ENCODE measurements around the gene DHX35. TPM values are rescaled to one million over a fixed set of nuclear protein-coding genes. Genes with fewer than 3 reads are reported as not detected.

DHX35 gene
- total RNA-seq, 2 experiments from 2014 or later: 7.3 to 7.6 TPM

DNA sequence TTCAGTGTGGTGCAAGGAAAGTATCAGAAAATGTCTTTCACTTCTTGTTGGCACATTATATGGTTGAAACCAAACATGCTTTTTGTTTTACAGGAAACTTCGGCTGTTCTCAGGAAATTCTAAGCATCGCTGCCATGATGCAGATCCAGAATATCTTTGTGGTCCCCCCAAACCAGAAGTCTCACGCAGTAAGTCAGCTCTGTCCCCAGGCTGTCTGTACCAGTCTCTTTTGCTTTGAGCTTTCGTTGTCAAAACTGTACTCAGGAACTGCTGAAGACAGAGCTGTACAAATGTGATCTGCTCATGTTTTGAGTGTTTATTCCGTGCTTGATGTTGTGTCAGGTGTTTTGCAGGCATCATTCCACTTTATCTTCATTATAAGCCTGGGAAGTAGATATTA is 59.6 kb downstream of the DHX35 start:
- Histone ChIP-seq H3K27me3 (ENCODE audit: control insufficient read depth in 1 of 2, insufficient read depth in 2 of 2, low read length in 2 of 2) (no peaks in the 10 kb centered on the region), H3K4me3 (ENCODE audit: low read length) (no peak overlapping the region), H3K4me1 (ENCODE audit: insufficient read depth, low read length) (peaks cover 16% of the 10 kb centered on the region), H3K27ac (ENCODE audit: low read depth in 1 of 2, low read length in 2 of 2) (no peak overlapping the region), H3K9me3 (ENCODE audit: control insufficient read depth in 1 of 2, insufficient read depth in 1 of 2, low read length in 2 of 2) (no peaks in the 10 kb centered on the region), H3K36me3 (ENCODE audit: insufficient read depth, low read length) (peaks cover 41% of the 10 kb centered on the region)
- intact Hi-C loops (cut with DNase I, micrococcal nuclease): no loop called here
- POLR2A ChIA-PET: no interaction called here
- H3K4me3 Mint-ChIP-seq: no peak overlapping the region
- CTCF ChIA-PET: interaction anchor here (1.4 kb wide), 1 partner anchor 11 kb away, joined by 3 read pairs; no protein-coding TSS in a partner anchor
- no peaks in the 10 kb centered on the region for H3K27me3 Mint-ChIP-seq
- no peak overlapping the region for H3K27ac Mint-ChIP-seq
- H3K36me3 Mint-ChIP-seq (ENCODE audit: low read depth): peaks cover 88% of the 10 kb centered on the region
- ATAC-seq (ENCODE audit: poor library complexity) (no peak), DNase-seq (no peak)
- H3K9me3 Mint-ChIP-seq: no peaks in the 10 kb centered on the region
- TF ChIP-seq, protein P1, sequence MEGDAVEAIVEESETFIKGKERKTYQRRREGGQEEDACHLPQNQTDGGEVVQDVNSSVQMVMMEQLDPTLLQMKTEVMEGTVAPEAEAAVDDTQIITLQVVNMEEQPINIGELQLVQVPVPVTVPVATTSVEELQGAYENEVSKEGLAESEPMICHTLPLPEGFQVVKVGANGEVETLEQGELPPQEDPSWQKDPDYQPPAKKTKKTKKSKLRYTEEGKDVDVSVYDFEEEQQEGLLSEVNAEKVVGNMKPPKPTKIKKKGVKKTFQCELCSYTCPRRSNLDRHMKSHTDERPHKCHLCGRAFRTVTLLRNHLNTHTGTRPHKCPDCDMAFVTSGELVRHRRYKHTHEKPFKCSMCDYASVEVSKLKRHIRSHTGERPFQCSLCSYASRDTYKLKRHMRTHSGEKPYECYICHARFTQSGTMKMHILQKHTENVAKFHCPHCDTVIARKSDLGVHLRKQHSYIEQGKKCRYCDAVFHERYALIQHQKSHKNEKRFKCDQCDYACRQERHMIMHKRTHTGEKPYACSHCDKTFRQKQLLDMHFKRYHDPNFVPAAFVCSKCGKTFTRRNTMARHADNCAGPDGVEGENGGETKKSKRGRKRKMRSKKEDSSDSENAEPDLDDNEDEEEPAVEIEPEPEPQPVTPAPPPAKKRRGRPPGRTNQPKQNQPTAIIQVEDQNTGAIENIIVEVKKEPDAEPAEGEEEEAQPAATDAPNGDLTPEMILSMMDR (IDR thresholded peaks at IDR 0.05): no peak
- H3K4me1 Mint-ChIP-seq (ENCODE audit: low read depth): peaks cover 19% of the 10 kb centered on the region

GRCh38 chr20:39025883-39026282 is 63.7 kb downstream of the DHX35 start:
- H3K36me3 ChIP-seq (ENCODE audit: insufficient read depth, low read length): peaks cover 38% of the 10 kb centered on the region
- ATAC-seq (ENCODE audit: poor library complexity) (peak; percentile 37), DNase-seq (peak in 4 of 14 experiments; percentile 15 to 60 (median 28))
- no peaks in the 10 kb centered on the region for H3K9me3 ChIP-seq (ENCODE audit: control insufficient read depth in 1 of 2, insufficient read depth in 1 of 2, low read length in 2 of 2)
- H3K4me3 Mint-ChIP-seq: no peak overlapping the region
- H3K4me3 ChIP-seq (ENCODE audit: low read length): no peak overlapping the region
- H3K27me3 Mint-ChIP-seq: no peaks in the 10 kb centered on the region
- H3K9me3 Mint-ChIP-seq: no peaks in the 10 kb centered on the region
- no peaks in the 10 kb centered on the region for H3K27me3 ChIP-seq (ENCODE audit: control insufficient read depth in 1 of 2, insufficient read depth in 2 of 2, low read length in 2 of 2)
- TF ChIP-seq, protein P1 (IDR thresholded peaks at IDR 0.05): no peak
- H3K4me1 Mint-ChIP-seq (ENCODE audit: low read depth): peaks cover 19% of the 10 kb centered on the region
- H3K36me3 Mint-ChIP-seq (ENCODE audit: low read depth): peaks cover 82% of the 10 kb centered on the region
- POLR2A ChIA-PET: no interaction called here
- CTCF ChIA-PET: interaction anchor here (1.0 kb wide), 1 partner anchor 25 kb away, joined by 3 read pairs; no protein-coding TSS in a partner anchor
- intact Hi-C loops (cut with DNase I, micrococcal nuclease): no loop called here
- peak overlapping the region in 1 of 2 donors; percentile 38 for H3K27ac ChIP-seq (ENCODE audit: low read depth in 1 of 2, low read length in 2 of 2)
- H3K4me1 ChIP-seq (ENCODE audit: insufficient read depth, low read length): peaks cover 16% of the 10 kb centered on the region
- H3K27ac Mint-ChIP-seq: peak overlapping the region; percentile 59

- POLR2A ChIA-PET: no interaction called here
- no peaks in the 10 kb centered on the region for H3K9me3 Mint-ChIP-seq
- no peaks in the 10 kb centered on the region for H3K27me3 Mint-ChIP-seq
- CTCF ChIA-PET: no interaction called here
- H3K4me3 Mint-ChIP-seq: no peak overlapping the region
- Histone ChIP-seq H3K27me3 (ENCODE audit: control insufficient read depth in 1 of 2, insufficient read depth in 2 of 2, low read length in 2 of 2) (no peaks in the 10 kb centered on the region), H3K4me3 (ENCODE audit: low read length) (no peak overlapping the region), H3K9me3 (ENCODE audit: control insufficient read depth in 1 of 2, insufficient read depth in 1 of 2, low read length in 2 of 2) (no peaks in the 10 kb centered on the region), H3K4me1 (ENCODE audit: insufficient read depth, low read length) (peaks cover 16% of the 10 kb centered on the region), H3K27ac (ENCODE audit: low read depth in 1 of 2, low read length in 2 of 2) (no peak overlapping the region), H3K36me3 (ENCODE audit: insufficient read depth, low read length) (peaks cover 18% of the 10 kb centered on the region)
- no peak overlapping the region for H3K27ac Mint-ChIP-seq
- intact Hi-C loops (cut with DNase I, micrococcal nuclease): no loop called here
- ATAC-seq (ENCODE audit: poor library complexity): no peak
- H3K36me3 Mint-ChIP-seq (ENCODE audit: low read depth): peaks cover 86% of the 10 kb centered on the region
- H3K4me1 Mint-ChIP-seq (ENCODE audit: low read depth): peaks cover 19% of the 10 kb centered on the region
- TF ChIP-seq, protein P1 (IDR thresholded peaks at IDR 0.05): no peak
- no peak for DNase-seq
Observed at GRCh38 chr20:39029364-39029763, 67.2 kb downstream of the DHX35 start.
